GM15510 (cell line): ENCODE data around the gene YIPF4.

Source experiments
- POLR2A ChIP-seq: IDR thresholded peaks from 3 replicates; pipeline ENCODE4 v1.6.1; 2011; ENCODE audit warnings: borderline replicate concordance; ENCODE audit not compliant: insufficient read length; ENCODE audit errors: extremely low read depth

YIPF4 gene

GRCh38 chr2:32357318-32358110 lies 79.8 kb downstream of the YIPF4 start:
- TF ChIP-seq POLR2A, result no peak

DNA sequence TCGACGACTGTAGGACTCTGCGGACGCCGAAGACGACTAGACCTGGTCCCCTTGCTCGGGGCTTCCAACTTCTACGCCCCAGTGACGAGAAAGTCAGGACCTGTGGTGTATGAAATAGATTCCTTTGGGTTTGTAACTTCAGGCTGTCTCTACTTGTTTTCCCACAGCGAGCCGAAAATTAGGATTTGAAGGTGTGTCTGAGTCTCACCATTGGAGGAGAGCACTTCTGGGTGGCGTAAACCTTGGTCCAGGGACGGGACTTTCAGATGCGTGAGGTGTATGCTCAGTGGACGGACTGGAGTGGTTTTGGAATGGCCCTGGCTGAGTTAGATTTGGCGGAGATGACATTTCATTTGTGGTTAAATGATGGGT lies 80.4 kb downstream of the YIPF4 start:
- TF ChIP-seq POLR2A, result no peak

DNA sequence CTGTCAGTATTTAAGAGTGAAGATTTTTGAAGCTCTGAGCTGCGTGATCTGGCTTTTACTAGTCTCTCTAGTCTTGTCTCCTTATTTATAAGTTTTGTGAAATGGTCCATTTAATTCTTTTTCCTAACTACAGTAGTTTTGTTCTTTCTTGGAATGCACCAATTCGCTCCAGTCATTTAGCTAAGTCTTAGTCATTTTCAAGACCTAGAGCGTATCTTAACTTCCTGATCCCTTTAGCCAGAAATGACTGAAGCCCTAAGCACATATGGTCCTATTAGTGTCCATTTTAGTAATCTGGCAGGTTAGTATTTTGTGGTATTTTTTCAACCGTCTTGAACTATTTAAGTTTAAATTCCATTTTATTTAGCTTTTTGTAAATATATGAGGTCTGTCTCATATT lies 82.7 kb downstream of the YIPF4 start:
- TF ChIP-seq POLR2A, result no peak

GRCh38 chr2:32363597-32363996 lies 85.9 kb downstream of the YIPF4 start:
- no peak for TF ChIP-seq POLR2A
